Measurements from ENCODE around the gene BACH1.

Gene BACH1

GRCh38 chr21:29385934-29386520 is 87.3 kb downstream of the BACH1 start:
- no peak for DNase-seq

- no peak for DNase-seq
These were observed 88.1 kb downstream of the BACH1 start for GRCh38 chr21:29386803-29387202.

- no peak for DNase-seq
These were observed 88.9 kb downstream of the BACH1 start for GRCh38 chr21:29387598-29387997.

- DNase-seq, result peak; percentile 40
These were observed 90.4 kb downstream of the BACH1 start for GRCh38 chr21:29389136-29389535.

- DNase-seq, result no peak
These were observed 92.1 kb downstream of the BACH1 start for GRCh38 chr21:29390778-29391177.

- no peak for DNase-seq
These were observed 95.3 kb downstream of the BACH1 start for GRCh38 chr21:29394051-29394450.

All from fibroblast of skin of right biceps (primary cell).